GM12801 (cell line): ENCODE measurements around the gene KIF21B.

ENCODE experiments used
- TF ChIP-seq, protein P1 (sequence below): IDR thresholded peaks from one replicate; pipeline ENCODE4 v1.5.1; 2011; ENCODE audit warnings: control low read depth; ENCODE audit not compliant: insufficient read length; ENCODE audit errors: extremely low read depth

KIF21B gene

DNA sequence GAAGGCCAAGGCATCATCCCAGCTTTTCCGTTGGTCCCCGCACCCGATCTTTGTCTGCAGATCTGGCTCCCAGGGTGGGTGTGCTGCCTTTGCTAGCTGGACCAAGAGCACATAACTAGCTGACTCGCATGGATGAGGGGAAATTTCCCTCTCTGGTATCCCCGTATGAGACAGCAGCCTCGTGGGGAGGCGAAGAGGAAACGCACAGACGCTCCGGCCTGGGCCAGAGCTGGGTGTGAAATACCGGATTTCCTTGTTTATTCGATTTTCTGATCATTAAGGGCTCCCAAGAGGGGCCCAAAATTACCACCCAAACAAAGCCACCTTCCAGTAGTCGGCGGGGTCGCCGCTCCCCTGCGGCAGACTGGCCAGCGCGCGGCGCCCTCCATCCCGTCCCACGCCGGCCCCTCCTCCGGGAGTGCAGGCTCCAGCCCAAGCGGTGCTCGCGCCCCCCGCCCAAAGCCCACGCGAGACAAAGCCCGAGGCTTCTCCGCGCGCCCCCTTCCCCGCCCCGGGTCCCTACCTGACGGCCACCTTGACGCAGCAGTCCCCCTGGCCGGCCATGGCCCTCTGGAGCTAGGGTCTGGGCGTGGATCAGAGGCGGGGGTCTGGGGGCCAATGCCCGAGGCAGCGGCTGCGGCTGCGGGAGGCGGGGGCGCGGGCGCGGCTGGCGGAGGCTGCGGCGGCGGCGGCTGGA lies 546 bp downstream of the KIF21B start:
- TF ChIP-seq, protein P1, sequence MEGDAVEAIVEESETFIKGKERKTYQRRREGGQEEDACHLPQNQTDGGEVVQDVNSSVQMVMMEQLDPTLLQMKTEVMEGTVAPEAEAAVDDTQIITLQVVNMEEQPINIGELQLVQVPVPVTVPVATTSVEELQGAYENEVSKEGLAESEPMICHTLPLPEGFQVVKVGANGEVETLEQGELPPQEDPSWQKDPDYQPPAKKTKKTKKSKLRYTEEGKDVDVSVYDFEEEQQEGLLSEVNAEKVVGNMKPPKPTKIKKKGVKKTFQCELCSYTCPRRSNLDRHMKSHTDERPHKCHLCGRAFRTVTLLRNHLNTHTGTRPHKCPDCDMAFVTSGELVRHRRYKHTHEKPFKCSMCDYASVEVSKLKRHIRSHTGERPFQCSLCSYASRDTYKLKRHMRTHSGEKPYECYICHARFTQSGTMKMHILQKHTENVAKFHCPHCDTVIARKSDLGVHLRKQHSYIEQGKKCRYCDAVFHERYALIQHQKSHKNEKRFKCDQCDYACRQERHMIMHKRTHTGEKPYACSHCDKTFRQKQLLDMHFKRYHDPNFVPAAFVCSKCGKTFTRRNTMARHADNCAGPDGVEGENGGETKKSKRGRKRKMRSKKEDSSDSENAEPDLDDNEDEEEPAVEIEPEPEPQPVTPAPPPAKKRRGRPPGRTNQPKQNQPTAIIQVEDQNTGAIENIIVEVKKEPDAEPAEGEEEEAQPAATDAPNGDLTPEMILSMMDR: no peak

DNA sequence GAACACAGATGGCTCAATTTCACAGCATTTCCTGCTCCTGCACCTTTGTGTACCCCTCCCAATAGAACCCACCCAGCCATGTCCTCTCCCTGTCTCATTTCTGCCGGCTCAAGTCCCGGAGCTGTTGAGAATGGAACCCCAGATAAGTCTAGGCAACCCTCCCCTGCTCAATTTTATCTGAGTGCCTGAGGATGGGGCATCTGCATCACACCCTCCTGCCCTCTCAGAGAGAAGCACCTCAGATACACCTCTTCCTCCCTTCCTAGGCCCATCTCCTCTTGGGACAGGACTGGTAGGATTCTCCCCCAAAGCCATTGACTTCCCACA lies 1.1 kb downstream of the KIF21B start:
- TF ChIP-seq, protein P1: no peak

DNA sequence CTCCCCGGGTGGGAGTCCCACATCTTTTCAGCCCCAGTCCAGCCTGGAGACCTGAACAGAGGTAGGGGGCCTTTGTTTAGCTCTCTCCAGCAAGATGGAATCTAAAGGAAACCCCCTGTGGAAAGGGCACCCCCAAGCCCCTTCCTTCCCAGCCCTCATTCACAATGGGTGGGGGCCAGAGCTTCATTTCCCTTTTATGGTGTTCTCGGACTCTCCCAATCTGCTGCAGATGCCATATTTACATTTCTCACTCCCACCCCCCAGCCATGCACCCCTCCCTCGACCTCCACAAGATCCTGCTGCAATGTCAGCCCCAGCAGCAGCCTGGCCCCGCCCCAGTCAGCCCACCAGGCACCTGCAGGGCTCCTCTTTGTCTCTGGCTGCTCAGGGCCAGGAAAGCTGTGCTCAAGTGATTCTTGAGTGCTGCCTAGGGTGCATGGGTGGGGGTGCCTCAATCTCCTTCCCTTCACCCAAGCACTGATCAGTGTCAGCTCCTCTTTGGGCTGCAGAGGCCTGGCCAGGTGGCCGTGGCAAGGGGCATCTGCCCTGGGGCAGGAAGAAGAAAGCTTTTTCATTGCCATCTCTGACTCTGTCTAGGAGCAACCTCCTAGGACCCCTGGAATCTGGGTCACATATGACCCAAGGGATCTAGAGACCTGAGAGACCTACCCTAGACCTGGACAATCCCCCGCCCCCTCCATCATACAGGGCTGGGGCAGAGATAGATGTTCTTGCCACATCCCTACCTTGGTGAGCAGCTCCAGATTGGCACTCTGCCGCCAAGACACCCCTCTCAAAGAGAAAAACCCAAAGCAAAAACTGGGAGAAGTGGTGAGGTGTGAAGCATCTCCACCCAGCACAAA lies 1.7 kb downstream of the KIF21B start:
- TF ChIP-seq, protein P1: no peak

DNA sequence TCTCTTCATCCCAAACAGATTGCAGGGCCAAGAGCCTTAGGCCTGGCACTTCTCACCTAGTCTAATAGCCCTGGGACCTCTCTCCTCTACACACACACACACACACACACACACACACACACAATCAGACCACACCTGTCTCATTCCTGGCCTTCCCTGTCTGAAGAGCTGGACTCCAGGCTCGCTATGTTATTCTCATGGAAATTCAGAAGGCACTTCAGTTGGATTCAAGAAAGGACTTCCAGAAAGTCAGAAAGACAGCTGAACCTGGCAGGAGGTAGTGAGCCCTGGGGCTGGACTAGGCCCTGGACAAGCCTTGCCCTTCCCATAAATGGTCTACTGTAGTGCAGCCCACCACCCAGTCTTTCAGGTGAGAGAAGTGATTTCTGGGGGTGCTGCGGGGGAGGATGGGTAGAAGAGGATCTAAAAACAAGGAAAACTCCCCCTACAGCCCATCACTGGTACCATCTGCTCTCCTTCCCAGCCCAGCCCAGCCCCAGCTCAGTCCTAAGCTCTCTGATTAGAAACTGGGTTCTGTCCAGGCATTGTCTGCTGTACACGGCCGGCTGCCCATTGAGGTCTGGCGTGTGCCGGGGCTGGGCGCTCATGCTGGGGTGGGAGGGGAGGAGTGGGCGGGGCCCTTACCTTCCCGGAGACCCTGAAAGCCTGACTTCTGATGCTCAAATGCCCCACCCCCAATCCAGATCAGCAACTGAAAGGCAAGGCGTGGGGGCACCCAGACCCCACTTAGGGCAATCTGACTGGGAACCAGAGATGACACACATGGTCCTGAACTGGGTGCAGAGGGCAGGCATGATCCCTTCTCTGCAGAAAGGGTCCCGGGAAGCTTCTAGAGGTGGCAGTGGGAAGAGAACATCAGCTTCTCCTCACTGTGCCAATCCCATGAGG lies 2.5 kb downstream of the KIF21B start:
- TF ChIP-seq, protein P1: no peak

DNA sequence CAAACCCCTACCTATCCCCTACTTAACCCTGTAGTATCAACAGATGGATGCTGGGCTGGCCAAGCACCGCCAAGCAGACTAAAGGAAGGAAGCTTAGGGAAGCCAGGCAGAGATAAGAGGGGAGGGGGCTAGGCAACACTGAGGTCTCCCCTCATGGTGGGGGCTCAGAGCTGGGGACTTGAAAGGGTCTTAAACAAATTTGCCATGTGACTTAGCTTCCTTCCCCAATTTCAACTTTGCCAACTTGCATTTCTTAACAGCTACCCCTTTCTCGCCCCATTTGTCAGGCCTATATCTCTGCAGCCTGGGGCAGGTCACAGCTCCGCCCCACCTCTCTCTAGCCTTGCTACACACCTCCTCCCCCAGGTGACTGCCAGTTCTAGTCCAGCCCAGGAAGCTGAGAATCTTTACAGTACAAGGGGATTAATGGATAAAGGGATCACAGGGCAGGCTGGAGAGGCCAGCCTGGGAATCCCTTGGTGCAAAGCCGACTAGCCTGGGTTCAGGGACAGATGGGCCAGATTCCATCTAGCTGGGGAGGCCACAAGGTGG lies 3.4 kb downstream of the KIF21B start:
- TF ChIP-seq, protein P1: no peak

DNA sequence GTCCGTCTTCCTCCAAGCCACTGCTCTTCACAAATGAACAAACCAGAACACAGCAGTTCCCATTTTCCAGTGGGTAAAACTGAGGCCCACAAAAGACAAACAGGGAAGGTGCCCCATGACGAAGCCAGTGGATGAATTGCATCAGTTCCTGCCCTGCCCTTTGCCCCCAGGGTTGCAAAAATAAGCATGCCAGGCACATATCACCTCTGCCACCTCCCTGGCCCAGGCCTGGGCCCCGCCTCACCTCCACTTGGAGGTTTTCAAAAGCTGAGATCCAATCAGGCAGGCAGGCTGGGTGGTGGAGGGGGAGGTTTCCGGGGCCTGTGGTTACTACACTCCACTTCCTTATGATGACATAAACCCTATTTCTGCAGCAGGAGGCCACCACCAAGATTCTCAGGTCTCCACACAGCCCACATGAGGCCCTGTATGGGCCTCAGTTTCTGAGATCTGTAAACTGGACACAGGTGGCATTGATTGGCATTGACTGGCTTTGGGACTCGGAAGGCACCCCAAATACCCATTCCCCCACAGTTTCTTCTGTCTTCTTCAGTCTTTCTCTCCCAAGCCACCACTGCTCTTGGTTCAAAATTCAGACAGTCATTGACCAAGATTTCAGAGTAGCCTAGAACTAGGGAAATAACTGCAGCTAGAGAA lies 4.1 kb downstream of the KIF21B start:
- TF ChIP-seq, protein P1: no peak
